ENCODE data around the gene GNL2.

Gene GNL2

DNA sequence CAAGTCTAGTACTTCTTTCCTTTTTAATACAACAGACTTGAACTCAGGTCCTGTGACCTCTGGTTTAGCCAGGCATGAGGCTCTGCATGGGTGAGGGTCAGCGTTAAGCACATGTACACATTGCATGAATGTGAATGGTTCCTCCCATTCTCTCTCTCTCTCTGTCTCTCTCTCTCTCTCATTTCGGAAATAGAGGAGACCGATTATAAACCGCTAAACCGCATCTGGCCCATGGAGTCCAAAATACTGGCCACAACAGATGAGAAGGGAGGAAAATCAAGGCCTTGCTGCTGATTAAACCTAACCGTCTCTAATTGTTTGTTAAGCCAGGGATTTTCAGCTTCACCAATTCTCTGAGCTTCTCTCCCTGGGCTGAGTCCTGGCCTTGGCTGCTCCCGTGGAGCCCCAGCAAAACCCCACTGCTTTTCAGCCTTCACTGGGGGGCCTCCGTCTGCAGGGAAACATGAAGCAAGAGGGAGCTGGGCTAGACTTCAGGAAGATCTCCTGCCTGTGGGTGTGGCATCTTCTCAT is 32.4 kb upstream of the GNL2 start:
- H3K27ac ChIP-seq, result no peak overlapping the region
- ChIA-PET POLR2A (ENCODE audit: low non-redundant PET) (no interaction called here), CTCF (no interaction called here)
- DNase-seq (ENCODE audit: low spot score), result no peak
- TF ChIP-seq, protein P1, sequence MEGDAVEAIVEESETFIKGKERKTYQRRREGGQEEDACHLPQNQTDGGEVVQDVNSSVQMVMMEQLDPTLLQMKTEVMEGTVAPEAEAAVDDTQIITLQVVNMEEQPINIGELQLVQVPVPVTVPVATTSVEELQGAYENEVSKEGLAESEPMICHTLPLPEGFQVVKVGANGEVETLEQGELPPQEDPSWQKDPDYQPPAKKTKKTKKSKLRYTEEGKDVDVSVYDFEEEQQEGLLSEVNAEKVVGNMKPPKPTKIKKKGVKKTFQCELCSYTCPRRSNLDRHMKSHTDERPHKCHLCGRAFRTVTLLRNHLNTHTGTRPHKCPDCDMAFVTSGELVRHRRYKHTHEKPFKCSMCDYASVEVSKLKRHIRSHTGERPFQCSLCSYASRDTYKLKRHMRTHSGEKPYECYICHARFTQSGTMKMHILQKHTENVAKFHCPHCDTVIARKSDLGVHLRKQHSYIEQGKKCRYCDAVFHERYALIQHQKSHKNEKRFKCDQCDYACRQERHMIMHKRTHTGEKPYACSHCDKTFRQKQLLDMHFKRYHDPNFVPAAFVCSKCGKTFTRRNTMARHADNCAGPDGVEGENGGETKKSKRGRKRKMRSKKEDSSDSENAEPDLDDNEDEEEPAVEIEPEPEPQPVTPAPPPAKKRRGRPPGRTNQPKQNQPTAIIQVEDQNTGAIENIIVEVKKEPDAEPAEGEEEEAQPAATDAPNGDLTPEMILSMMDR (conservative IDR thresholded peaks at IDR 0.05; ENCODE audit: low read depth), result no peak

DNA sequence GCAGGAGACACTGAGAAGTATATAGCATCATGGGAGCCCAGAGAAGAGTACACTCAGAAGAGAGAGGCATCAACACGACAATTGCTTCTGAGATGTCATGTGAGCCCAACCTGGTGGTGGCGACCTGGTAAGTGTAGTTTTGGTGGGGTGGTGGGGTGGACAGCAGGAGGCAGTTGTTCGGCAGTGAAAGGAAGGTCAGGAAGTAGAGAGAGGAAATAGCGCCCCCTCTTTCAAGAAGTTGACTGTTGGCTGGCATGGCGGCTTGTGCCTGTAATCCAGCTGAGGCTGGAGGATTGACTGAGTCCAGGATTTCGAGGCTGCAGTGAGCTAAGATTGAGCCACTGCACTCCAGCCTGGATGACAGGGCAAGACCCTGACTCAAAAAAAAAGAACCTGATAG is 26.4 kb upstream of the GNL2 start:
- ChIA-PET POLR2A (ENCODE audit: low non-redundant PET) (no interaction called here), CTCF (interaction anchor here (0.7 kb wide), 1 partner anchor 9 kb away, joined by 5 read pairs; no protein-coding TSS in a partner anchor)
- TF ChIP-seq, protein P1 (conservative IDR thresholded peaks at IDR 0.05; ENCODE audit: low read depth), result no peak
- no peak for DNase-seq (ENCODE audit: low spot score)
- H3K27ac ChIP-seq, result no peak overlapping the region

DNA sequence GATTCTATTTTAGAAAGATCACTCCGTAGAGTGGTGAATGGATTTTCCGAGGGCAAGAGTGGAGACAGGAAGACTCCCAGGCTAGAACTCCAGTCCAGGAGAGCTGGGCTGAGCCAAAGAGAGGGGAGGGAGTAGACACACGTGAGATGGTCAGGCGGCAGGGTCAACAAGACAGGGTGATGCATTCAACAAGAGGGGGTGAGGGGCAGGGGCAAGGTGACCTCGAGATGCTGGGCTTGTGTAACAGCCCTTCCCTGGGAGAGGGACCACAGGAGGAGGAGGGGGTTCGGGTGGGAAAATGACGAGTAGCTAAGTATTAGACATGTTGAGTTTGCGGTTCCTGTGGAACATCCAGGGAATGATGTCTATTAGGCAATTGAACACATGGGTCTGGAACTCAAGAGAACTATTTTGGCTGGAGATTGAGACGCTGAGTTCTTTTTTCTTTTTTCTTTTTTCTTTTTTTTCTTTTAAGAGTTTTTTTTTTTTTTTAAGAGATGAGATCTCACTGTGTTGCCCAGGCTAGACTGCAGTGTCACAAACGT is 25.7 kb upstream of the GNL2 start:
- TF ChIP-seq, protein P1 (conservative IDR thresholded peaks at IDR 0.05; ENCODE audit: low read depth), result no peak
- CTCF ChIA-PET, result no interaction called here
- no peak overlapping the region for H3K27ac ChIP-seq
- POLR2A ChIA-PET (ENCODE audit: low non-redundant PET), result no interaction called here
- DNase-seq (ENCODE audit: low spot score), result no peak

DNA sequence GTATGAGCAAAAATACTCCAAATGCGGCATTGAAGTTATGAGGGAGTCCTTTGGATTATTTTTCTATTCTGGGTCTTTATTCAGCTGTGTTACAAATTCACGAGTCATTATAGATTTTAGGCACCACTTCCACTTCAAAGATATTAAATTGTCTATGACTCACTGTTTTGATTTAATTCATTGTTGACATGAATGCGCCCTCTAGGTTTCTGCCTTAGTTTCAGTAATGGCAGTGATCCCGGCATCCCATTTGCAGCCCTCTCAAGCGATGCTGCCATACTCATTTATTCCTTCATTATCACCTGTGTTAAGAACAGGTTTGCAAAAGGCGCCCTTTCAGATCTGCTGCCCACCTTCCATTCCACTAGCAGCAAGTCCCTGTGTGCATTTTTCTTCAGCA is 25.0 kb upstream of the GNL2 start:
- H3K27ac ChIP-seq, result no peak overlapping the region
- ChIA-PET POLR2A (ENCODE audit: low non-redundant PET) (no interaction called here), CTCF (no interaction called here)
- no peak for DNase-seq (ENCODE audit: low spot score)
- TF ChIP-seq, protein P1 (conservative IDR thresholded peaks at IDR 0.05; ENCODE audit: low read depth), result no peak

DNA sequence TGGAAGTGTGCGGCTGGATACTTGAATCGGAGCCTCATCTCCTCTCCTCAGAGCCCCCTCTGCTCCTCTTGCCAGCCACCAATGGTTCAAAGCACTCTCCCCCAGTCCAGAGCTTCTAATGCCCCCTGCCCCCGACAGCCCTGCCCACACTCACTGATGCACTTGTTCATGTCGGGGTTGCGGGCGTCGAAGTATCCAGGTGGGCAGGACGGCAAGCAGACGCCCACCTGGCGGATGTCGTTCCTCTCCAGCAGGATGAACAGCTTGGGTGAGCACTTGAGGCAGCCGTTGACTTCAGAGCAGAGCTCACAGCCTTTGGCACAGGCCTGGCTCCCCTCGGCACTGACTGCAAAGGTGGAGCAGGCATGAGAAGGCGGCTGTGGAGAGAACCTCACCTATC is 20.6 kb upstream of the GNL2 start:
- ChIA-PET CTCF (interaction anchor here (0.6 kb wide), 1 partner anchor 9 kb away, joined by 3 read pairs; no protein-coding TSS in a partner anchor), POLR2A (ENCODE audit: low non-redundant PET) (no interaction called here)
- DNase-seq (ENCODE audit: low spot score), result no peak
- no peak overlapping the region for H3K27ac ChIP-seq
- TF ChIP-seq, protein P1 (conservative IDR thresholded peaks at IDR 0.05; ENCODE audit: low read depth), result no peak

DNA sequence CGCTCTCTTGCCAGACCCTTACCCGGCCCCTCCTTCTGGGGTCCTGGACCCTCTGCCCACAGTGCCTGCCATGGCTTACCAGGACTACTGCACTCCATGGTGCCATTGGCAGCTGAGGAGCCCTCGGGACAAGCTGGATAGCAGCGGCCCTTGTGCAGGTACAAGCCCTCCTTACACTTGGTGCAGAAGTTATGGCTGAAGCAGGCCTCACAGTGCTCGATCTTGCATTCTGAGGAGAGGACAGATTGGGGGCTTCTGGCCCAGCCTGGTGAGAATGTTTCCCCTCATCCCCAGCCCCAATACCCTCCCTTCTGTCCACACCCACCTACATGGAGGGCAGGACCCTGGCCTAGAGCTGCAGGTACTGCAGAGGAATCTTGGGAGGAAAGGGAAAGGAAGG is 18.4 kb upstream of the GNL2 start:
- no peak for DNase-seq (ENCODE audit: low spot score)
- no peak overlapping the region for H3K27ac ChIP-seq
- ChIA-PET POLR2A (ENCODE audit: low non-redundant PET) (no interaction called here), CTCF (interaction anchor here (1.7 kb wide), 1 partner anchor 11 kb away, joined by 4 read pairs; no protein-coding TSS in a partner anchor)
- TF ChIP-seq, protein P1 (conservative IDR thresholded peaks at IDR 0.05; ENCODE audit: low read depth), result no peak

Measured in RWPE1 (cell line).